ENCODE measurements around the gene MIA.

- TF ChIP-seq, protein P1, sequence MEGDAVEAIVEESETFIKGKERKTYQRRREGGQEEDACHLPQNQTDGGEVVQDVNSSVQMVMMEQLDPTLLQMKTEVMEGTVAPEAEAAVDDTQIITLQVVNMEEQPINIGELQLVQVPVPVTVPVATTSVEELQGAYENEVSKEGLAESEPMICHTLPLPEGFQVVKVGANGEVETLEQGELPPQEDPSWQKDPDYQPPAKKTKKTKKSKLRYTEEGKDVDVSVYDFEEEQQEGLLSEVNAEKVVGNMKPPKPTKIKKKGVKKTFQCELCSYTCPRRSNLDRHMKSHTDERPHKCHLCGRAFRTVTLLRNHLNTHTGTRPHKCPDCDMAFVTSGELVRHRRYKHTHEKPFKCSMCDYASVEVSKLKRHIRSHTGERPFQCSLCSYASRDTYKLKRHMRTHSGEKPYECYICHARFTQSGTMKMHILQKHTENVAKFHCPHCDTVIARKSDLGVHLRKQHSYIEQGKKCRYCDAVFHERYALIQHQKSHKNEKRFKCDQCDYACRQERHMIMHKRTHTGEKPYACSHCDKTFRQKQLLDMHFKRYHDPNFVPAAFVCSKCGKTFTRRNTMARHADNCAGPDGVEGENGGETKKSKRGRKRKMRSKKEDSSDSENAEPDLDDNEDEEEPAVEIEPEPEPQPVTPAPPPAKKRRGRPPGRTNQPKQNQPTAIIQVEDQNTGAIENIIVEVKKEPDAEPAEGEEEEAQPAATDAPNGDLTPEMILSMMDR (IDR thresholded peaks at IDR 0.05; ENCODE audit: insufficient read depth, low read length, poor library complexity, severe bottlenecking), result no peak
- no peak for TF ChIP-seq EZH2phosphoT487 (conservative IDR thresholded peaks at IDR 0.05; ENCODE audit: low read length)
These were observed 19.5 kb upstream of the MIA start for GRCh38 chr19:40755791-40756190.
